Keratinocyte (primary cell): ENCODE results near the gene ZBED6. TPM values are rescaled to one million over a fixed set of nuclear protein-coding genes. Genes with fewer than 3 reads are reported as not detected.
"Not testable (repeated sequence)": the region's sequence is repeated elsewhere in the genome, so short reads cannot be mapped to it uniquely, and the experiment has no call there.

Source experiments
- DNase-seq: peaks from one replicate; pipeline ENCODE4 v3.0.0-alpha.2; 2011; ENCODE audit warnings: low read depth, missing footprints, low spot score
- FAIRE-seq: peaks from 2 replicates; lab custom pipeline; 2011; peaks lifted over from hg19 to GRCh38; lab: Jason Lieb, UNC
- H2AFZ ChIP-seq: 2 replicates; pipeline ENCODE4 v1.6.0; 2012; ENCODE audit warnings: low read length, control low read depth, inconsistent platforms; ENCODE audit not compliant: control insufficient read depth
- H3K27ac ChIP-seq: 2 replicates; pipeline ENCODE4 v1.5.1; 2011; ENCODE audit warnings: low read length; ENCODE audit not compliant: control insufficient read depth, insufficient read depth
- H3K27me3 ChIP-seq: 3 replicates; pipeline ENCODE4 v1.6.0; 2011; ENCODE audit warnings: low read length; ENCODE audit not compliant: control insufficient read depth, insufficient read depth; ENCODE audit errors: extremely low read depth
- H3K36me3 ChIP-seq, 2 experiments: 2 replicates in 1 of 2; 3 replicates in 1 of 2; pipeline ENCODE4 v1.5.1; 2011; ENCODE audit warnings: low read length in 2 of 2, mild to moderate bottlenecking in 1 of 2; ENCODE audit not compliant: control insufficient read depth in 2 of 2, insufficient read depth in 2 of 2; ENCODE audit errors: extremely low read depth in 1 of 2
- H3K4me1 ChIP-seq: 3 replicates; pipeline ENCODE4 v1.5.1; 2011; ENCODE audit warnings: low read length; ENCODE audit not compliant: control insufficient read depth, insufficient read depth; ENCODE audit errors: extremely low read depth
- H3K4me2 ChIP-seq: 3 replicates; pipeline ENCODE4 v1.6.0; 2011; ENCODE audit warnings: low read depth, low read length; ENCODE audit not compliant: control insufficient read depth, insufficient read depth; ENCODE audit errors: extremely low read depth
- H3K4me3 ChIP-seq, 3 experiments: fragments of 200-600 bp in 1 of 3; sonication (generic) in 1 of 3; 2 replicates in 2 of 3; 3 replicates in 1 of 3; pipeline ENCODE4 v1.5.1; 2011 to 2016; ENCODE audit warnings: low read length in 3 of 3, mild to moderate bottlenecking in 3 of 3, control low read depth in 2 of 3, inconsistent platforms in 1 of 3, low read depth in 1 of 3, mixed read lengths in 1 of 3, mixed run types in 1 of 3, moderate library complexity in 1 of 3; ENCODE audit not compliant: control insufficient read depth in 2 of 3, insufficient read depth in 2 of 3; ENCODE audit errors: extremely low read depth in 1 of 3
- H3K79me2 ChIP-seq: 2 replicates; pipeline ENCODE4 v1.6.0; 2012; ENCODE audit warnings: low read length; ENCODE audit not compliant: control insufficient read depth, insufficient read depth
- H3K9ac ChIP-seq: 3 replicates; pipeline ENCODE4 v1.6.0; 2011; ENCODE audit warnings: low read length; ENCODE audit not compliant: control insufficient read depth, insufficient read depth; ENCODE audit errors: extremely low read depth
- H3K9me1 ChIP-seq: 3 replicates; pipeline ENCODE4 v1.6.0; 2011; ENCODE audit warnings: low read length; ENCODE audit not compliant: control insufficient read depth, insufficient read depth; ENCODE audit errors: extremely low read depth
- H3K9me3 ChIP-seq: 2 replicates; pipeline ENCODE4 v1.5.1; 2012; ENCODE audit warnings: low read depth, low read length; ENCODE audit not compliant: control insufficient read depth
- H4K20me1 ChIP-seq: 3 replicates; pipeline ENCODE4 v1.6.0; 2011; ENCODE audit warnings: low read length; ENCODE audit not compliant: control insufficient read depth, insufficient read depth; ENCODE audit errors: extremely low read depth
- CTCF ChIP-seq, 3 experiments: IDR thresholded peaks in 1 of 3; conservative IDR thresholded peaks in 1 of 3; optimal IDR thresholded peaks in 1 of 3; 2 replicates in 2 of 3; 3 replicates in 1 of 3; pipeline versions ENCODE3 to v1.5.1; 2011; ENCODE audit warnings: low read length in 3 of 3, mild to moderate bottlenecking in 3 of 3, moderate library complexity in 2 of 3, control low read depth in 1 of 3, inconsistent platforms in 1 of 3; ENCODE audit not compliant: insufficient read depth in 2 of 3; ENCODE audit errors: extremely low read depth in 1 of 3
- EZH2 ChIP-seq: IDR thresholded peaks from one replicate; pipeline ENCODE4 v1.6.1; 2012; ENCODE audit warnings: inconsistent platforms, mild to moderate bottlenecking, low read length, moderate library complexity
- dilution Hi-C: fragments of 300-500 bp; cut with MboI; formaldehyde crosslinking; loops from one replicate; pipeline ENCODE4 v1.7.0; 2020; ENCODE audit warnings: low sequenced_read_pairs; ENCODE audit not compliant: extremely low pct_ligation_motif_present
- polyA plus RNA-seq, 5 experiments: library from polyadenylated mRNA; depleted of rRNA in 3 of 5; stranded (reverse) in 3 of 5; stranded (forward) in 1 of 5; unstranded in 1 of 5; fragments of >200 nt; gene quantifications; 1 replicate in 1 of 5; 2 replicates in 3 of 5; 3 replicates in 1 of 5; pipeline versions ENCODE4 v1.2.1 to v1.2.3, GENCODE V29; 2011 to 2012; ENCODE audit warnings: missing spikeins in 2 of 5, low read depth in 1 of 5, low replicate concordance in 1 of 5

The ZBED6 gene
- polyA plus RNA-seq, 1 donor (not counting 4 experiments of a cell fraction or from before 2014, with no cell fraction given) = 8.9 TPM

- Histone ChIP-seq H3K27me3 (no peaks in the 10 kb centered on the region), H2AFZ (peak overlapping the region; percentile 75), H3K4me2 (peak overlapping the region; percentile 88), H3K79me2 (no peaks in the 10 kb centered on the region), H3K27ac (peak overlapping the region; percentile 82), H3K9ac (peak overlapping the region; percentile 73), H3K36me3 (no peaks in the 10 kb centered on the region), H3K4me3 (peak overlapping the region in 1 of 3 experiments; percentile 3), H4K20me1 (no peaks in the 10 kb centered on the region), H3K9me3 (no peaks in the 10 kb centered on the region), H3K4me1 (peaks cover 50% of the 10 kb centered on the region), H3K9me1 (no peaks in the 10 kb centered on the region)
- DNase-seq (no peak), FAIRE-seq (peak; percentile 79)
- dilution Hi-C loops = no loop called here
- TF ChIP-seq CTCF (optimal IDR thresholded peaks at IDR 0.05 in 1 of 3, IDR thresholded peaks at IDR 0.05 in 1 of 3, conservative IDR thresholded peaks at IDR 0.05 in 1 of 3; ENCODE audit: extremely low read depth in 1 of 3, insufficient read depth in 2 of 3, low read length in 3 of 3) = no peak
- no peak for TF ChIP-seq EZH2
Measured at GRCh38 chr1:203754455-203754864, 41.0 kb upstream of the ZBED6 start.

- peak overlapping the region; percentile 30 for H2AFZ ChIP-seq
- DNase-seq (no peak), FAIRE-seq (no peak)
- dilution Hi-C loops = no loop called here
- H3K36me3 ChIP-seq = no peaks in the 10 kb centered on the region
- no peaks in the 10 kb centered on the region for H3K27me3 ChIP-seq
- H3K9me3 ChIP-seq = no peaks in the 10 kb centered on the region
- TF ChIP-seq CTCF (optimal IDR thresholded peaks at IDR 0.05 in 1 of 3, IDR thresholded peaks at IDR 0.05 in 1 of 3, conservative IDR thresholded peaks at IDR 0.05 in 1 of 3; ENCODE audit: extremely low read depth in 1 of 3, insufficient read depth in 2 of 3, low read length in 3 of 3) (no peak), EZH2 (no peak)
- peak overlapping the region; percentile 44 for H3K9ac ChIP-seq
- H3K4me2 ChIP-seq = peak overlapping the region; percentile 54
- peak overlapping the region; percentile 82 for H3K27ac ChIP-seq
- H3K9me1 ChIP-seq = no peaks in the 10 kb centered on the region
- H3K4me1 ChIP-seq = peaks cover 47% of the 10 kb centered on the region
- no peak overlapping the region for H3K4me3 ChIP-seq
- H4K20me1 ChIP-seq = no peaks in the 10 kb centered on the region
- no peaks in the 10 kb centered on the region for H3K79me2 ChIP-seq
Measured at GRCh38 chr1:203756036-203756435, 39.4 kb upstream of the ZBED6 start.

- H3K27me3 ChIP-seq, H3K9ac ChIP-seq, H3K79me2 ChIP-seq, H3K4me3 ChIP-seq, H2AFZ ChIP-seq, H3K9me1 ChIP-seq, FAIRE-seq, H3K27ac ChIP-seq, H3K9me3 ChIP-seq, H4K20me1 ChIP-seq, H3K36me3 ChIP-seq, DNase-seq, dilution Hi-C loops, H3K4me2 ChIP-seq: not testable (repeated sequence)
- peaks cover 34% of the 10 kb centered on the region for H3K4me1 ChIP-seq
Measured at GRCh38 chr1:203758749-203759148, 36.7 kb upstream of the ZBED6 start.
